GM23338 (cell line): Measurements from ENCODE around the gene MPEG1. TPM values are rescaled to one million over a fixed set of nuclear protein-coding genes. Genes with fewer than 3 reads are reported as not detected.

Experiments
- ATAC-seq: fragments of 200-7000 bp; cut with Tn5 transposase; 3 replicates; pipeline ENCODE4 v1.9.1; 2020
- DNase-seq: peaks from one replicate; pipeline ENCODE4 v3.0.0-alpha.2; 2015; ENCODE audit warnings: low spot score
- H2AFZ ChIP-seq: fragments of 200-600 bp; sonication (generic); 2 replicates; pipeline ENCODE4 v1.8.0; 2016; ENCODE audit warnings: antibody characterized with exemption, mild to moderate bottlenecking, moderate library complexity
- H3F3A ChIP-seq: fragments of 200-600 bp; sonication (generic); replicated peaks from 2 replicates; pipeline ENCODE4 v1.8.0; 2017; ENCODE audit warnings: antibody characterized with exemption, mixed run types, low read depth
- H3K27ac ChIP-seq: fragments of 200-600 bp; sonication (generic); 2 replicates; pipeline ENCODE4 v1.6.1; 2016; ENCODE audit warnings: low read depth
- H3K27me3 ChIP-seq: fragments of 200-600 bp; sonication (generic); 2 replicates; pipeline ENCODE4 v1.8.0; 2016; ENCODE audit warnings: mild to moderate bottlenecking, mixed run types, moderate library complexity; ENCODE audit not compliant: insufficient read depth
- H3K36me3 ChIP-seq: fragments of 200-600 bp; sonication (generic); 2 replicates; pipeline ENCODE4 v1.8.0; 2016; ENCODE audit warnings: mild to moderate bottlenecking; ENCODE audit not compliant: insufficient read depth
- H3K4me1 ChIP-seq: fragments of 200-600 bp; sonication (generic); 2 replicates; pipeline ENCODE4 v1.8.0; 2016; ENCODE audit warnings: mild to moderate bottlenecking, moderate library complexity; ENCODE audit not compliant: insufficient read depth
- H3K4me2 ChIP-seq: fragments of 200-600 bp; sonication (generic); 2 replicates; pipeline ENCODE4 v1.7.1; 2017; ENCODE audit warnings: mixed run types
- H3K4me3 ChIP-seq: fragments of 200-600 bp; sonication (generic); 2 replicates; pipeline ENCODE4 v1.6.1; 2016; ENCODE audit warnings: mixed run types
- H3K79me2 ChIP-seq: fragments of 200-600 bp; sonication (generic); replicated peaks from 2 replicates; pipeline ENCODE4 v1.8.0; 2017; ENCODE audit warnings: mild to moderate bottlenecking; ENCODE audit not compliant: insufficient read depth
- H3K9me2 ChIP-seq: fragments of 200-600 bp; sonication (generic); 2 replicates; pipeline ENCODE4 v1.8.0; 2017; ENCODE audit not compliant: insufficient read depth
- H4K20me1 ChIP-seq: fragments of 200-600 bp; sonication (generic); replicated peaks from 2 replicates; pipeline ENCODE4 v1.8.0; 2017; ENCODE audit warnings: mild to moderate bottlenecking; ENCODE audit not compliant: insufficient read depth
- H3K27ac Mint-ChIP-seq: 2 replicates; pipeline ENCODE4 v1.8.0; 2020; ENCODE audit warnings: inconsistent platforms, mild to moderate bottlenecking, moderate library complexity, mixed read lengths
- H3K27me3 Mint-ChIP-seq: 3 replicates; pipeline ENCODE4 v1.8.0; 2022; ENCODE audit warnings: low read depth, mild to moderate bottlenecking, moderate library complexity, mixed read lengths, inconsistent platforms; ENCODE audit not compliant: insufficient read depth, poor library complexity
- H3K36me3 Mint-ChIP-seq: 3 replicates; pipeline ENCODE4 v1.8.0; 2021; ENCODE audit warnings: low read depth, mild to moderate bottlenecking, inconsistent platforms, moderate library complexity, mixed read lengths
- H3K4me1 Mint-ChIP-seq: 3 replicates; pipeline ENCODE4 v1.8.0; 2020; ENCODE audit warnings: mild to moderate bottlenecking, inconsistent platforms, mixed read lengths
- H3K4me3 Mint-ChIP-seq: 3 replicates; pipeline ENCODE4 v1.8.0; 2021; ENCODE audit warnings: moderate library complexity, mild to moderate bottlenecking, inconsistent platforms, mixed read lengths
- H3K9me3 Mint-ChIP-seq: 3 replicates; pipeline ENCODE4 v1.8.0; 2020; ENCODE audit warnings: moderate library complexity, mild to moderate bottlenecking, inconsistent platforms, mixed read lengths
- CREB1 ChIP-seq: fragments of 250-450 bp; sonication (Bioruptor Pico); IDR thresholded peaks from 2 replicates; pipeline ENCODE4 v1.5.0; 2020; ENCODE audit warnings: low read depth, mild to moderate bottlenecking, moderate library complexity
- ETS1 ChIP-seq: IDR thresholded peaks from 2 replicates; pipeline ENCODE4 v1.6.1; 2016; ENCODE audit warnings: antibody characterized with exemption
- EZH2 ChIP-seq: fragments of 200-600 bp; sonication (generic); IDR thresholded peaks from one replicate; pipeline ENCODE4 v1.8.0; 2017; ENCODE audit warnings: antibody characterized with exemption, mild to moderate bottlenecking, low read depth; ENCODE audit not compliant: unreplicated experiment
- EZH2phosphoT487 ChIP-seq: fragments of 200-600 bp; sonication (generic); IDR thresholded peaks from one replicate; pipeline ENCODE4 v1.8.1; 2018; ENCODE audit warnings: antibody characterized with exemption; ENCODE audit not compliant: unreplicated experiment
- JUNB ChIP-seq: IDR thresholded peaks from one replicate; pipeline ENCODE4 v1.6.1; 2016; ENCODE audit warnings: antibody characterized with exemption; ENCODE audit not compliant: unreplicated experiment
- NANOG ChIP-seq: IDR thresholded peaks from 2 replicates; pipeline ENCODE4 v1.6.1; 2016; ENCODE audit warnings: antibody characterized with exemption, borderline replicate concordance
- POLR2AphosphoS5 ChIP-seq: IDR thresholded peaks from 2 replicates; pipeline ENCODE4 v1.6.1; 2016; ENCODE audit warnings: antibody characterized with exemption, low read depth
- STAT1 ChIP-seq: IDR thresholded peaks from one replicate; pipeline ENCODE4 v1.6.1; 2016; ENCODE audit warnings: antibody characterized with exemption; ENCODE audit not compliant: unreplicated experiment
- ZNF114 ChIP-seq: fragments of 250-450 bp; sonication (Bioruptor Pico); IDR thresholded peaks from 2 replicates; pipeline ENCODE4 v1.5.0; 2020; ENCODE audit warnings: mild to moderate bottlenecking, moderate library complexity
- ZNF462 ChIP-seq: fragments of 250-450 bp; sonication (Bioruptor Pico); IDR thresholded peaks from 2 replicates; pipeline ENCODE4 v1.5.0; 2020; ENCODE audit warnings: mild to moderate bottlenecking, moderate library complexity
- long read RNA-seq: library from polyadenylated mRNA; unstranded; transcript quantifications from one replicate; pipeline ENCODE4 v2.0.0, GENCODE V29; 2020; ENCODE audit not compliant: unreplicated experiment
- polyA plus RNA-seq: library from polyadenylated mRNA; unstranded; fragments of >200 nt; fragmentation: Nextera tagmentation; extraction: Ambion mirVana; gene quantifications from 2 replicates; pipeline ENCODE4 v1.2.1, GENCODE V29; 2016
- total RNA-seq: library from RNA; depleted of rRNA; stranded (reverse); fragments of >200 nt; shearing (Covaris generic); gene quantifications from 2 replicates; pipeline ENCODE4 v1.2.3, GENCODE V29; 2014; rRNA removed
- TF ChIP-seq, protein P1 (sequence below): IDR thresholded peaks from one replicate; pipeline ENCODE4 v1.6.1; 2018; ENCODE audit warnings: antibody characterized with exemption; ENCODE audit not compliant: unreplicated experiment

Gene MPEG1, protein sequence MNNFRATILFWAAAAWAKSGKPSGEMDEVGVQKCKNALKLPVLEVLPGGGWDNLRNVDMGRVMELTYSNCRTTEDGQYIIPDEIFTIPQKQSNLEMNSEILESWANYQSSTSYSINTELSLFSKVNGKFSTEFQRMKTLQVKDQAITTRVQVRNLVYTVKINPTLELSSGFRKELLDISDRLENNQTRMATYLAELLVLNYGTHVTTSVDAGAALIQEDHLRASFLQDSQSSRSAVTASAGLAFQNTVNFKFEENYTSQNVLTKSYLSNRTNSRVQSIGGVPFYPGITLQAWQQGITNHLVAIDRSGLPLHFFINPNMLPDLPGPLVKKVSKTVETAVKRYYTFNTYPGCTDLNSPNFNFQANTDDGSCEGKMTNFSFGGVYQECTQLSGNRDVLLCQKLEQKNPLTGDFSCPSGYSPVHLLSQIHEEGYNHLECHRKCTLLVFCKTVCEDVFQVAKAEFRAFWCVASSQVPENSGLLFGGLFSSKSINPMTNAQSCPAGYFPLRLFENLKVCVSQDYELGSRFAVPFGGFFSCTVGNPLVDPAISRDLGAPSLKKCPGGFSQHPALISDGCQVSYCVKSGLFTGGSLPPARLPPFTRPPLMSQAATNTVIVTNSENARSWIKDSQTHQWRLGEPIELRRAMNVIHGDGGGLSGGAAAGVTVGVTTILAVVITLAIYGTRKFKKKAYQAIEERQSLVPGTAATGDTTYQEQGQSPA
- total RNA-seq (not detected in 2 replicates), polyA plus RNA-seq (0.07 TPM in 1 of 2 replicates, not detected in the other)
- long read RNA-seq = 0 reads

- no peaks in the 10 kb centered on the region for H3F3A ChIP-seq
- no peak within 1 kb of the TSS for H3K4me3 ChIP-seq
- Mint-ChIP-seq H3K27me3 (peaks cover 3% of the 10 kb centered on the region), H3K27ac (no peak within 1 kb of the TSS), H3K36me3 (peaks cover 3% of the 10 kb centered on the region; the same call in 2 of the 3 replicates), H3K4me1 (peaks cover 2% of the 10 kb centered on the region; the same call in 2 of the 3 replicates), H3K9me3 (no peaks in the 10 kb centered on the region; the same call in 1 of the 3 replicates), H3K4me3 (no peak within 1 kb of the TSS)
- H3K27me3 ChIP-seq = no peaks in the 10 kb centered on the region
- no peaks in the 10 kb centered on the region for H4K20me1 ChIP-seq
- ATAC-seq (no peak), DNase-seq (no peak)
- peaks cover 4% of the 10 kb centered on the region; the same call in 1 of the 2 replicates for H3K9me2 ChIP-seq
- H3K79me2 ChIP-seq = no peaks in the 10 kb centered on the region
- H3K4me1 ChIP-seq = no peaks in the 10 kb centered on the region
- H3K4me2 ChIP-seq = no peak within 1 kb of the TSS
- H2AFZ ChIP-seq = no peak within 1 kb of the TSS
- H3K27ac ChIP-seq = no peak within 1 kb of the TSS
- no peaks in the 10 kb centered on the region for H3K36me3 ChIP-seq
- no peak for TF ChIP-seq ETS1
- TF ChIP-seq NANOG = no peak
- no peak for TF ChIP-seq JUNB
- TF ChIP-seq, protein P1, sequence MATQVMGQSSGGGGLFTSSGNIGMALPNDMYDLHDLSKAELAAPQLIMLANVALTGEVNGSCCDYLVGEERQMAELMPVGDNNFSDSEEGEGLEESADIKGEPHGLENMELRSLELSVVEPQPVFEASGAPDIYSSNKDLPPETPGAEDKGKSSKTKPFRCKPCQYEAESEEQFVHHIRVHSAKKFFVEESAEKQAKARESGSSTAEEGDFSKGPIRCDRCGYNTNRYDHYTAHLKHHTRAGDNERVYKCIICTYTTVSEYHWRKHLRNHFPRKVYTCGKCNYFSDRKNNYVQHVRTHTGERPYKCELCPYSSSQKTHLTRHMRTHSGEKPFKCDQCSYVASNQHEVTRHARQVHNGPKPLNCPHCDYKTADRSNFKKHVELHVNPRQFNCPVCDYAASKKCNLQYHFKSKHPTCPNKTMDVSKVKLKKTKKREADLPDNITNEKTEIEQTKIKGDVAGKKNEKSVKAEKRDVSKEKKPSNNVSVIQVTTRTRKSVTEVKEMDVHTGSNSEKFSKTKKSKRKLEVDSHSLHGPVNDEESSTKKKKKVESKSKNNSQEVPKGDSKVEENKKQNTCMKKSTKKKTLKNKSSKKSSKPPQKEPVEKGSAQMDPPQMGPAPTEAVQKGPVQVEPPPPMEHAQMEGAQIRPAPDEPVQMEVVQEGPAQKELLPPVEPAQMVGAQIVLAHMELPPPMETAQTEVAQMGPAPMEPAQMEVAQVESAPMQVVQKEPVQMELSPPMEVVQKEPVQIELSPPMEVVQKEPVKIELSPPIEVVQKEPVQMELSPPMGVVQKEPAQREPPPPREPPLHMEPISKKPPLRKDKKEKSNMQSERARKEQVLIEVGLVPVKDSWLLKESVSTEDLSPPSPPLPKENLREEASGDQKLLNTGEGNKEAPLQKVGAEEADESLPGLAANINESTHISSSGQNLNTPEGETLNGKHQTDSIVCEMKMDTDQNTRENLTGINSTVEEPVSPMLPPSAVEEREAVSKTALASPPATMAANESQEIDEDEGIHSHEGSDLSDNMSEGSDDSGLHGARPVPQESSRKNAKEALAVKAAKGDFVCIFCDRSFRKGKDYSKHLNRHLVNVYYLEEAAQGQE = no peak
- no peak for TF ChIP-seq EZH2
- TF ChIP-seq ZNF114 (CRISPR knock-in tag) = no peak
- TF ChIP-seq POLR2AphosphoS5 = no peak
- no peak for TF ChIP-seq EZH2phosphoT487
- TF ChIP-seq ZNF462 (CRISPR knock-in tag) = no peak
- no peak for TF ChIP-seq STAT1
- TF ChIP-seq CREB1 = no peak
These were observed at the start of gene MPEG1 for GRCh38 chr11:59212744-59213631. Gene MPEG1, minus strand, starts transcription at chr11:59212927. Its CDS starts 62 bp downstream, at chr11:59212865.
